Keratinocyte (primary cell): ENCODE results near the gene FLYWCH2. TPM values are rescaled to one million over a fixed set of nuclear protein-coding genes. Genes with fewer than 3 reads are reported as not detected.
A peak's percentile ranks its signal among the peaks of the same experiment; 100 is the strongest.

Experiments
- DNase-seq: peaks from one replicate; pipeline ENCODE4 v3.0.0-alpha.2; 2011; ENCODE audit warnings: low read depth, missing footprints, low spot score
- FAIRE-seq: peaks from 2 replicates; lab custom pipeline; 2011; peaks lifted over from hg19 to GRCh38; lab: Jason Lieb, UNC
- H2AFZ ChIP-seq: 2 replicates; pipeline ENCODE4 v1.6.0; 2012; ENCODE audit warnings: low read length, control low read depth, inconsistent platforms; ENCODE audit not compliant: control insufficient read depth
- H3K27ac ChIP-seq: 2 replicates; pipeline ENCODE4 v1.5.1; 2011; ENCODE audit warnings: low read length; ENCODE audit not compliant: control insufficient read depth, insufficient read depth
- H3K27me3 ChIP-seq: 3 replicates; pipeline ENCODE4 v1.6.0; 2011; ENCODE audit warnings: low read length; ENCODE audit not compliant: control insufficient read depth, insufficient read depth; ENCODE audit errors: extremely low read depth
- H3K36me3 ChIP-seq, 2 experiments: 2 replicates in 1 of 2; 3 replicates in 1 of 2; pipeline ENCODE4 v1.5.1; 2011; ENCODE audit warnings: low read length in 2 of 2, mild to moderate bottlenecking in 1 of 2; ENCODE audit not compliant: control insufficient read depth in 2 of 2, insufficient read depth in 2 of 2; ENCODE audit errors: extremely low read depth in 1 of 2
- H3K4me1 ChIP-seq: 3 replicates; pipeline ENCODE4 v1.5.1; 2011; ENCODE audit warnings: low read length; ENCODE audit not compliant: control insufficient read depth, insufficient read depth; ENCODE audit errors: extremely low read depth
- H3K4me2 ChIP-seq: 3 replicates; pipeline ENCODE4 v1.6.0; 2011; ENCODE audit warnings: low read depth, low read length; ENCODE audit not compliant: control insufficient read depth, insufficient read depth; ENCODE audit errors: extremely low read depth
- H3K4me3 ChIP-seq, 3 experiments: fragments of 200-600 bp in 1 of 3; sonication (generic) in 1 of 3; 2 replicates in 2 of 3; 3 replicates in 1 of 3; pipeline ENCODE4 v1.5.1; 2011 to 2016; ENCODE audit warnings: low read length in 3 of 3, mild to moderate bottlenecking in 3 of 3, control low read depth in 2 of 3, inconsistent platforms in 1 of 3, low read depth in 1 of 3, mixed read lengths in 1 of 3, mixed run types in 1 of 3, moderate library complexity in 1 of 3; ENCODE audit not compliant: control insufficient read depth in 2 of 3, insufficient read depth in 2 of 3; ENCODE audit errors: extremely low read depth in 1 of 3
- H3K79me2 ChIP-seq: 2 replicates; pipeline ENCODE4 v1.6.0; 2012; ENCODE audit warnings: low read length; ENCODE audit not compliant: control insufficient read depth, insufficient read depth
- H3K9ac ChIP-seq: 3 replicates; pipeline ENCODE4 v1.6.0; 2011; ENCODE audit warnings: low read length; ENCODE audit not compliant: control insufficient read depth, insufficient read depth; ENCODE audit errors: extremely low read depth
- H3K9me1 ChIP-seq: 3 replicates; pipeline ENCODE4 v1.6.0; 2011; ENCODE audit warnings: low read length; ENCODE audit not compliant: control insufficient read depth, insufficient read depth; ENCODE audit errors: extremely low read depth
- H3K9me3 ChIP-seq: 2 replicates; pipeline ENCODE4 v1.5.1; 2012; ENCODE audit warnings: low read depth, low read length; ENCODE audit not compliant: control insufficient read depth
- H4K20me1 ChIP-seq: 3 replicates; pipeline ENCODE4 v1.6.0; 2011; ENCODE audit warnings: low read length; ENCODE audit not compliant: control insufficient read depth, insufficient read depth; ENCODE audit errors: extremely low read depth
- CTCF ChIP-seq, 3 experiments: IDR thresholded peaks in 1 of 3; conservative IDR thresholded peaks in 1 of 3; optimal IDR thresholded peaks in 1 of 3; 2 replicates in 2 of 3; 3 replicates in 1 of 3; pipeline versions ENCODE3 to v1.5.1; 2011; ENCODE audit warnings: low read length in 3 of 3, mild to moderate bottlenecking in 3 of 3, moderate library complexity in 2 of 3, control low read depth in 1 of 3, inconsistent platforms in 1 of 3; ENCODE audit not compliant: insufficient read depth in 2 of 3; ENCODE audit errors: extremely low read depth in 1 of 3
- EZH2 ChIP-seq: IDR thresholded peaks from one replicate; pipeline ENCODE4 v1.6.1; 2012; ENCODE audit warnings: inconsistent platforms, mild to moderate bottlenecking, low read length, moderate library complexity
- dilution Hi-C: fragments of 300-500 bp; cut with MboI; formaldehyde crosslinking; loops from one replicate; pipeline ENCODE4 v1.7.0; 2020; ENCODE audit warnings: low sequenced_read_pairs; ENCODE audit not compliant: extremely low pct_ligation_motif_present
- polyA plus RNA-seq, 5 experiments: library from polyadenylated mRNA; depleted of rRNA in 3 of 5; stranded (reverse) in 3 of 5; stranded (forward) in 1 of 5; unstranded in 1 of 5; fragments of >200 nt; gene quantifications; 1 replicate in 1 of 5; 2 replicates in 3 of 5; 3 replicates in 1 of 5; pipeline versions ENCODE4 v1.2.1 to v1.2.3, GENCODE V29; 2011 to 2012; ENCODE audit warnings: missing spikeins in 2 of 5, low read depth in 1 of 5, low replicate concordance in 1 of 5

The FLYWCH2 gene
- polyA plus RNA-seq, 1 donor (not counting 4 experiments of a cell fraction or from before 2014, with no cell fraction given) = 10.1 TPM

GRCh38 chr16:2867987-2868789 is 14.8 kb upstream of the FLYWCH2 start:
- dilution Hi-C loops = no loop called here
- TF ChIP-seq CTCF (optimal IDR thresholded peaks at IDR 0.05 in 1 of 3, IDR thresholded peaks at IDR 0.05 in 1 of 3, conservative IDR thresholded peaks at IDR 0.05 in 1 of 3; ENCODE audit: extremely low read depth in 1 of 3, insufficient read depth in 2 of 3, low read length in 3 of 3) (peak; percentile 94 to 97 (median 94)), EZH2 (no peak)

GRCh38 chr16:2871926-2872325 is 11.1 kb upstream of the FLYWCH2 start:
- H2AFZ ChIP-seq = no peak overlapping the region
- H3K4me2 ChIP-seq = no peak overlapping the region
- H3K27me3 ChIP-seq = no peaks in the 10 kb centered on the region
- no peaks in the 10 kb centered on the region for H3K9me3 ChIP-seq
- no peak overlapping the region for H3K9ac ChIP-seq
- dilution Hi-C loops = no loop called here
- H3K79me2 ChIP-seq = no peaks in the 10 kb centered on the region
- no peaks in the 10 kb centered on the region for H4K20me1 ChIP-seq
- no peak for TF ChIP-seq CTCF (optimal IDR thresholded peaks at IDR 0.05 in 1 of 3, IDR thresholded peaks at IDR 0.05 in 1 of 3, conservative IDR thresholded peaks at IDR 0.05 in 1 of 3; ENCODE audit: extremely low read depth in 1 of 3, insufficient read depth in 2 of 3, low read length in 3 of 3)
- TF ChIP-seq EZH2 = no peak
- FAIRE-seq = no peak
- peaks cover 7% of the 10 kb centered on the region for H3K4me1 ChIP-seq
- no peak overlapping the region for H3K27ac ChIP-seq
- H3K36me3 ChIP-seq = no peaks in the 10 kb centered on the region
- no peak overlapping the region for H3K4me3 ChIP-seq
- no peaks in the 10 kb centered on the region for H3K9me1 ChIP-seq
- DNase-seq = no peak

More at GRCh38 chr16:2867987-2868789, 14.8 kb upstream of the FLYWCH2 start:
- H3K9me3 ChIP-seq = no peaks in the 10 kb centered on the region
- H3K4me2 ChIP-seq = peak overlapping the region; percentile 98
- H2AFZ ChIP-seq = peak overlapping the region; percentile 85
- H3K9ac ChIP-seq = peak overlapping the region; percentile 73
- DNase-seq = peak; percentile 87
- H3K36me3 ChIP-seq = no peaks in the 10 kb centered on the region
- H3K27me3 ChIP-seq = no peaks in the 10 kb centered on the region
- no peaks in the 10 kb centered on the region for H3K79me2 ChIP-seq
- H3K9me1 ChIP-seq = no peaks in the 10 kb centered on the region
- peak; percentile 88 for FAIRE-seq
- H3K4me3 ChIP-seq = peak overlapping the region; percentile 47 to 74 (median 68)
- peak overlapping the region; percentile 59 for H3K27ac ChIP-seq
- peaks cover 7% of the 10 kb centered on the region for H3K4me1 ChIP-seq
- no peaks in the 10 kb centered on the region for H4K20me1 ChIP-seq
